ENCODE results near the gene FBXO2. TPM values are rescaled to one million over a fixed set of nuclear protein-coding genes. Genes with fewer than 3 reads are reported as not detected.
A peak's percentile ranks its signal among the peaks of the same experiment; 100 is the strongest.

FBXO2 gene
- total and polyA plus RNA-seq, 10 donors: 2.1 to 6.7 (median 4.6) TPM

GRCh38 chr1:11671544-11672286, 17.5 kb upstream of the FBXO2 start:
- H3K36me3 ChIP-seq: peaks cover 0 to 95% (median 56%) of the 10 kb centered on the region in 6 donors
- DNase-seq: no peak

GRCh38 chr1:11671205-11671543, 16.9 kb upstream of the FBXO2 start:
- Histone ChIP-seq H3K36me3 (peaks cover 0 to 89% (median 52%) of the 10 kb centered on the region in 6 donors), H3K4me1 (peaks cover 0 to 33% (median 13%) of the 10 kb centered on the region in 6 donors), H3K4me3 (no peak overlapping the region), H3K9me3 (no peaks in the 10 kb centered on the region), H3K27ac (peak overlapping the region in 2 of 8 donors; percentile 21 to 48), H3K27me3 (replicated peaks in 1 of 7) (no peaks in the 10 kb centered on the region)
- 70 to 83% (median 81%) methylated on average over 6 of the region's 6 CpGs for WGBS, 5 donors
- no peak for TF ChIP-seq CTCF (IDR thresholded peaks at IDR 0.05 in 8 of 11, conservative IDR thresholded peaks at IDR 0.05 in 3 of 11)
- TF ChIP-seq POLR2AphosphoS5 (IDR thresholded peaks at IDR 0.05): no peak
- TF ChIP-seq POLR2A (IDR thresholded peaks at IDR 0.05): no peak
- intact Hi-C loops (cut with DNase I; ENCODE audit: low total_unique reads): no loop called here
- no peak for DNase-seq

More at GRCh38 chr1:11671544-11672286, 17.5 kb upstream of the FBXO2 start:
- Histone ChIP-seq H3K4me1 (peaks cover 0 to 28% (median 13%) of the 10 kb centered on the region in 6 donors), H3K27ac (peak overlapping the region in 1 of 8 donors; percentile 48), H3K4me3 (no peak overlapping the region), H3K9me3 (no peaks in the 10 kb centered on the region), H3K27me3 (replicated peaks in 1 of 7) (no peaks in the 10 kb centered on the region)
- 91 to 97% (median 92%) methylated on average over 8 to 14 of the region's 14 CpGs for WGBS, 5 donors
- intact Hi-C loops (cut with DNase I; ENCODE audit: low total_unique reads): no loop called here
- TF ChIP-seq POLR2A (IDR thresholded peaks at IDR 0.05): no peak
- peak in 1 of 3 donors; percentile 38 for TF ChIP-seq POLR2AphosphoS5 (IDR thresholded peaks at IDR 0.05)
- TF ChIP-seq CTCF (IDR thresholded peaks at IDR 0.05 in 8 of 11, conservative IDR thresholded peaks at IDR 0.05 in 3 of 11): no peak

- WGBS, 5 donors: 58 to 64% (median 63%) methylated on average over 5 to 6 of the region's 6 CpGs
Measured at GRCh38 chr1:11670747-11671146, 16.5 kb upstream of the FBXO2 start.

More at GRCh38 chr1:11670747-11671146, 16.5 kb upstream of the FBXO2 start:
- no peak for DNase-seq
- Histone ChIP-seq H3K9me3 (no peaks in the 10 kb centered on the region), H3K4me3 (no peak overlapping the region), H3K27ac (peak overlapping the region in 2 of 8 donors; percentile 21 to 48), H3K36me3 (peaks cover 0 to 85% (median 47%) of the 10 kb centered on the region in 6 donors), H3K4me1 (peaks cover 0 to 38% (median 13%) of the 10 kb centered on the region in 6 donors), H3K27me3 (replicated peaks in 1 of 7) (no peaks in the 10 kb centered on the region)
- no peak for TF ChIP-seq POLR2AphosphoS5 (IDR thresholded peaks at IDR 0.05)
- no peak for TF ChIP-seq POLR2A (IDR thresholded peaks at IDR 0.05)
- no peak for TF ChIP-seq CTCF (IDR thresholded peaks at IDR 0.05 in 8 of 11, conservative IDR thresholded peaks at IDR 0.05 in 3 of 11)
- intact Hi-C loops (cut with DNase I; ENCODE audit: low total_unique reads): no loop called here
